ENCODE results near the gene LRWD1. TPM values are rescaled to one million over a fixed set of nuclear protein-coding genes. Genes with fewer than 3 reads are reported as not detected.

LRWD1 gene
- polyA plus RNA-seq, 1 of the 3 experiments (the other 2 are of a cell fraction) = 53.2 TPM

GRCh38 chr7:102464577-102465280, at the start of gene LRWD1, which contains the start of gene ALKBH4 (continued):
- TF ChIP-seq ZBTB33 (IDR thresholded peaks at IDR 0.05; ENCODE audit: borderline replicate concordance, low read depth) (no peak), TEAD4 (IDR thresholded peaks at IDR 0.05; ENCODE audit: borderline replicate concordance, insufficient read depth) (0 out of 2 replicates have a peak, but pooled peaks have one; percentile 18), GABPA (IDR thresholded peaks at IDR 0.05; ENCODE audit: low read depth) (peak; percentile 90), MAX (IDR thresholded peaks at IDR 0.05; ENCODE audit: low read depth) (peak; percentile 92), NFIC (IDR thresholded peaks at IDR 0.05; ENCODE audit: borderline replicate concordance) (no peak), SMC3 (IDR thresholded peaks at IDR 0.05; ENCODE audit: low read depth, low read length) (0 out of 2 replicates have a peak, but pooled peaks have one; percentile 6), TCF12 (IDR thresholded peaks at IDR 0.05) (no peak; the same call in 1 of the 2 replicates), POLR2AphosphoS5 (IDR thresholded peaks at IDR 0.05; ENCODE audit: low read depth, low read length) (peak; percentile 83), MEF2A (IDR thresholded peaks at IDR 0.05; ENCODE audit: borderline replicate concordance, low read depth) (no peak; the same call in 1 of the 2 replicates), FOXM1 (IDR thresholded peaks at IDR 0.05; ENCODE audit: low read depth) (no peak), USF1 (IDR thresholded peaks at IDR 0.05; ENCODE audit: borderline replicate concordance, low read depth) (peak; percentile 75), EP300 (IDR thresholded peaks at IDR 0.05; ENCODE audit: borderline replicate concordance in 1 of 2, low read depth in 1 of 2, low read length in 1 of 2) (no peak; a peak in 2 of 4 replicates)

- Histone ChIP-seq H3K9me2 (no peaks in the 10 kb centered on the region), H3K79me2 (ENCODE audit: insufficient read depth) (peaks cover 40% of the 10 kb centered on the region), H3K27ac (ENCODE audit: low read depth in 2 of 2, low read length in 1 of 2) (peak overlapping the region in 1 of 2 experiments; percentile 11; a peak in 1 of 4 replicates), H3K4me2 (no peak overlapping the region), H3K9ac (no peak overlapping the region), H3K9me3 (no peaks in the 10 kb centered on the region), H3K36me3 (replicated peaks in 1 of 2; ENCODE audit: control insufficient read depth in 1 of 2, insufficient read depth in 2 of 2, low read length in 1 of 2) (peaks cover 53 to 76% of the 10 kb centered on the region in 2 experiments), H3F3A (replicated peaks; ENCODE audit: insufficient read depth) (no peaks in the 10 kb centered on the region), H3K4me1 (ENCODE audit: control insufficient read depth in 1 of 2, insufficient read depth in 2 of 2, low read depth in 1 of 2, low read length in 1 of 2) (peaks cover 0 to 5% of the 10 kb centered on the region in 2 experiments; a peak in 1 of 4 replicates), H3K27me3 (ENCODE audit: insufficient read depth) (no peaks in the 10 kb centered on the region), H3K4me3 (ENCODE audit: low read depth in 2 of 2, low read length in 1 of 2) (no peak overlapping the region), H4K20me1 (ENCODE audit: insufficient read depth) (peaks cover 14% of the 10 kb centered on the region), H2AFZ (ENCODE audit: low read depth) (no peak overlapping the region)
- CTCF ChIA-PET = interaction anchor here (1.3 to 2.9 kb wide), 4 partner anchors 11 to 36 kb away, joined by 3 to 24 read pairs (median 4); no protein-coding TSS in a partner anchor
- TF ChIP-seq GATA2 (CRISPR knock-in tag; IDR thresholded peaks at IDR 0.05) (peak; percentile 48), NRF1 (IDR thresholded peaks at IDR 0.05; ENCODE audit: low read depth, low read length) (no peak)
- DNase-seq = peak; percentile 61
- 89% methylated on average over 12 of the region's 12 CpGs for WGBS (ENCODE audit: low lambda C conversion rate)
- POLR2A ChIA-PET = no interaction called here
Measured at GRCh38 chr7:102415685-102416225, 49.0 kb upstream of the LRWD1 start.
